EH (cell line): ENCODE results near the gene LATS1.

ENCODE experiments used
- DNase-seq: peaks from one replicate; pipeline ENCODE4 v3.0.0-alpha.2; 2015; ENCODE audit warnings: low read depth

Gene LATS1

GRCh38 chr6:149660028-149660427, 57.9 kb downstream of the LATS1 start:
- DNase-seq, result no peak

GRCh38 chr6:149657441-149657840, 60.5 kb downstream of the LATS1 start:
- no peak for DNase-seq

GRCh38 chr6:149651056-149651455, 66.8 kb downstream of the LATS1 start:
- DNase-seq, result no peak

GRCh38 chr6:149648148-149649145, 69.5 kb downstream of the LATS1 start, which contains the start of gene KATNA1:
Gene KATNA1, minus strand, starts transcription at chr6:149648714. Its CDS starts 10,167 bp downstream, at chr6:149638547.
- peak; percentile 83 for DNase-seq

GRCh38 chr6:149646599-149646998, 71.3 kb downstream of the LATS1 start:
- DNase-seq, result no peak

GRCh38 chr6:149642829-149643580, 74.9 kb downstream of the LATS1 start:
- DNase-seq, result peak; percentile 58

- DNase-seq, result peak; percentile 73
Measured at GRCh38 chr6:149636124-149636523, 81.8 kb downstream of the LATS1 start.

- no peak for DNase-seq
Measured at GRCh38 chr6:149634315-149634714, 83.6 kb downstream of the LATS1 start.

- DNase-seq, result no peak
Measured at GRCh38 chr6:149628875-149629510, 88.9 kb downstream of the LATS1 start.

- DNase-seq, result no peak
Measured at GRCh38 chr6:149627672-149628071, 90.2 kb downstream of the LATS1 start.

GRCh38 chr6:149615805-149616204, 102.1 kb downstream of the LATS1 start:
- DNase-seq, result no peak

GRCh38 chr6:149614337-149614736, 103.6 kb downstream of the LATS1 start:
- DNase-seq, result peak; percentile 39

- DNase-seq, result no peak
Measured at GRCh38 chr6:149608381-149608982, 109.4 kb downstream of the LATS1 start.
